ENCODE results near the gene POLD1.

GRCh38 chr19:50457300-50457699, 73.2 kb downstream of the POLD1 start:
- no peak for TF ChIP-seq CTCF (IDR thresholded peaks at IDR 0.05; ENCODE audit: low read depth, low read length, poor library complexity, severe bottlenecking)
- TF ChIP-seq EZH2phosphoT487 (IDR thresholded peaks at IDR 0.05; ENCODE audit: borderline replicate concordance, low read length): no peak
